Rectal smooth muscle tissue (tissue), 1 donor: ENCODE results near the gene ANO9.
A peak's percentile ranks its signal among the peaks of the same experiment; 100 is the strongest.
"Not testable (repeated sequence)": the region's sequence is repeated elsewhere in the genome, so short reads cannot be mapped to it uniquely, and the experiment has no call there.

Experiments
- H3K27ac ChIP-seq: one replicate; pipeline ENCODE4 v1.7.0; 2013; ENCODE audit warnings: low read depth, low read length, inconsistent platforms
- H3K27me3 ChIP-seq: one replicate; pipeline ENCODE4 v1.7.0; 2013; ENCODE audit warnings: low read length; ENCODE audit not compliant: control insufficient read depth, insufficient read depth
- H3K36me3 ChIP-seq: one replicate; pipeline ENCODE4 v1.7.0; 2013; ENCODE audit warnings: low read length; ENCODE audit not compliant: control insufficient read depth, insufficient read depth
- H3K4me1 ChIP-seq: one replicate; pipeline ENCODE4 v1.7.0; 2013; ENCODE audit warnings: low read length; ENCODE audit not compliant: control insufficient read depth, insufficient read depth
- H3K4me3 ChIP-seq: one replicate; pipeline ENCODE4 v1.7.0; 2013; ENCODE audit warnings: low read length
- H3K9ac ChIP-seq: one replicate; pipeline ENCODE4 v1.7.0; 2013; ENCODE audit warnings: low read length

ANO9 gene

DNA sequence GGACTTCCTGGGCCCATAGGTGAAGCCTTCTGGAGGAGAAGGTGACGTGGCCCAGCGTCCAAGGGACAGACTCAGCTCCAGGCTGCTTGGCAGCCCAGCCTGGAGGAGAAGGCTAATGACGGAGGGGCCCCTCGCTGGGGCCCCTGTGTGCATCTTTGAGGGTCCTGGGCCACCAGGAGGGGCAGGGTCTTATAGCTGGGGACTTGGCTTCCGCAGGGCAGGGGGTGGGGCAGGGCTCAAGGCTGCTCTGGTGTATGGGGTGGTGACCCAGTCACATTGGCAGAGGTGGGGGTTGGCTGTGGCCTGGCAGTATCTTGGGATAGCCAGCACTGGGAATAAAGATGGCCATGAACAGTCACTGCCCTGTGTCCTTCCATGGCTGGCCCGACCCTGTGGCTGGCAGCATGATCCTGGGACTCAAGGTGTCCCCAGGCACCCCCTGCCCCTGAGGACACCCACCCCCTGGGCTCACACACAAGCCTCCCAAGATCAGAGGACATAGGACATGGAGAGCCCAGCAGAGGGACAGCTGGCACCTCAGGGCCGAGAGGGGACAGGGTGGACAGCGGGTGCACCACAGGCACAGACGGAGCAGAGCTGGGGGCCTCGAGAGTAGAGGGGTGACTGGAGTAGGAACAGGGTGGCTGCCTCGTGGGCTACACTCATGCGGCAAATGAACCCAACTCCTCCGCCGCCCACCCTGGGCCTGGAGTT lies 37.1 kb downstream of the ANO9 start:
- H3K9ac ChIP-seq: no peak overlapping the region
- H3K36me3 ChIP-seq: no peaks in the 10 kb centered on the region
- H3K27ac ChIP-seq: no peak overlapping the region
- peaks cover 6% of the 10 kb centered on the region for H3K27me3 ChIP-seq
- no peak overlapping the region for H3K4me3 ChIP-seq
- peaks cover 4% of the 10 kb centered on the region for H3K4me1 ChIP-seq

DNA sequence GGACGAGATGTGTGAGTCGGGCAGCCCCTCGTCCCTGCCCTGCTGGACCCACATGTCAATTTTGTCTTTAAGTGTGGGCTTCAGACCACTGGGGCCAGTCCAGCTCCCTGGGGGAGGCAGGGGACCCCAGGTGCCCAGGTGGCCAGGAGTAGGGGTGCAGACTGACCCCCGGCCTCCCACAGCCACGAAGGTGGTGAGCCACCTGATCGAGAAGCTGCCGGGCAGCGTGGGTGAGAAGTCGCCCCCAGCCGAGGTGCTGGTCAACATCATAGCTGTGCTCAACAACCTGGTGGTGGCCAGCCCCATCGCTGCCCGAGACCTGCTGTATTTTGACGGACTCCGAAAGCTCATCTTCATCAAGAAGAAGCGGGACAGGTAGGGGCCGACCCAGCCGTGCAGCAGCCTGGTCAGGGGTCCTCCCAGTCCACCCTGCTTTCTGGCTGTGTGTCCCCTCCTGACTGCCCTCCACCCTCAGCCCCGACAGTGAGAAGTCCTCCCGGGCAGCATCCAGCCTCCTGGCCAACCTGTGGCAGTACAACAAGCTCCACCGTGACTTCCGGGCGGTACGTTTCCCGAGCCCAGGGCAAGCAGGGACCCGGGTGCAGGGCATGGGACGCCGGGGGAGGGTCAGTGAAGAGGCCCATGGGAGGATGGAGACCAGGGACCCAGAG lies 37.9 kb downstream of the ANO9 start:
- H3K27ac ChIP-seq: no peak overlapping the region
- H3K27me3 ChIP-seq: peaks cover 6% of the 10 kb centered on the region
- no peaks in the 10 kb centered on the region for H3K36me3 ChIP-seq
- H3K4me3 ChIP-seq: no peak overlapping the region
- H3K4me1 ChIP-seq: peaks cover 4% of the 10 kb centered on the region
- H3K9ac ChIP-seq: no peak overlapping the region

DNA sequence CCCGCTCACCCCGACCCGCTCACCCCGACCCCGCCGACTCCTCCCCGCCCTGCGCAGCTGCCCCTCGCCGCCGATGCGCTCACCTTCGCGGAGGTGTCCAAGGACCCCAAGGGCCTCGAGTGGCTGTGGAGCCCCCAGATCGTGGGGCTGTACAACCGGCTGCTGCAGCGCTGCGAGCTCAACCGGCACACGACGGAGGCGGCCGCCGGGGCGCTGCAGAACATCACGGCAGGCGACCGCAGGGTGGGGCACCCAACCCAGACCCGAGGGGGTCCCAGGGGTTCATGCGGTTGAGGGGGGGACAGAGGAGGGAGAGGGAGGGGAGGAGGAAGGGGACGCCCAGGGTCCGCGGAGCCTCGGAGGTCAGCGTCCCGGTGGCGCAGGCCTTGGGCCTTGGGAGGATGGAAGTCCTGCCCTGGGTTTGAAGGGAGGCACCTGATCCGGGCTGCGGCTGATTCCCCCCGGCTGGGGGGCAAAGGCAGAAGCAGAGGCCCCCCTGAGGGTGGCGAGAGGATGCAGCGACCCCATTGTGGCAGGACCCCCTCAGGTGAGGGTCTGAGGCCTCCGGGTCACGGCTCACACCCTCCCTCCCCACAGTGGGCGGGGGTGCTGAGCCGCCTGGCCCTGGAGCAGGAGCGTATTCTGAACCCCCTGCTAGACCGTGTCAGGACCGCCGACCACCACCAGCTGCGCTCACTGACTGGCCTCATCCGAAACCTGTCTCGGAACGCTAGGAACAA lies 38.6 kb downstream of the ANO9 start:
- Histone ChIP-seq H3K9ac (no peak overlapping the region), H3K4me3 (no peak overlapping the region), H3K27ac (no peak overlapping the region), H3K27me3 (peaks cover 7% of the 10 kb centered on the region), H3K4me1 (peaks cover 4% of the 10 kb centered on the region), H3K36me3 (no peaks in the 10 kb centered on the region)

DNA sequence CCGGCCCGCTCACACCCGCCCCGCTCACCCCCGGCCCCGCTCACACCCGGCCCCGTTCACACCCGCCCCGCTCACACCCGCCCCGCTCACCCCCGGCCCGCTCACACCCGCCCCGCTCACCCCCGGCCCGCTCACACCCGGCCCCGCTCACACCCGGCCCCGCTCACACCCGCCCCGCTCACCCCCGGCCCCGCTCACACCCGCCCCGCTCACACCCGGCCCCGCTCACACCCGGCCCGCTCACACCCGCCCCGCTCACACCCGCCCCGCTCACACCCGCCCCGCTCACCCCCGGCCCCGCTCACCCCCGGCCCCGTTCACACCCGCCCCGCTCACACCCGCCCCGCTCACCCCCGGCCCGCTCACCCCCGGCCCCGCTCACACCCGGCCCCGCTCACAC lies 40.6 kb downstream of the ANO9 start:
- H3K4me1 ChIP-seq, H3K9ac ChIP-seq, H3K4me3 ChIP-seq, H3K27ac ChIP-seq, H3K27me3 ChIP-seq, H3K36me3 ChIP-seq: not testable (repeated sequence)

DNA sequence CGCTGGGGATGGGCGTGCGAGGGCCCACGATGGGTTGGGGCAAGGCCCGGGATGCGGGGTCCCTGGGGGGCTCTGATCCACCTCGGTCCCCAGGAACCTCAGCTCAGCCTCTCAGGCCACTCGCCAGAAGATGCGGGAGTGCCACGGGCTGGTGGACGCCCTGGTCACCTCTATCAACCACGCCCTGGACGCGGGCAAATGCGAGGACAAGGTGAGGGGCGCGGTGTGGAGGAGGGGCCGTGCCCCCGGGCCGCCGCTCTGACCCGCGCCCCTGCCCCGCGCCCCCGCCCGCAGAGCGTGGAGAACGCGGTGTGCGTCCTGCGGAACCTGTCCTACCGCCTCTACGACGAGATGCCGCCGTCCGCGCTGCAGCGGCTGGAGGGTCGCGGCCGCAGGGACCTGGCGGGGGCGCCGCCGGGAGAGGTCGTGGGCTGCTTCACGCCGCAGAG lies 41.5 kb downstream of the ANO9 start:
- Histone ChIP-seq H3K4me3 (no peak overlapping the region), H3K4me1 (no peaks in the 10 kb centered on the region), H3K27me3 (peaks cover 7% of the 10 kb centered on the region), H3K9ac (no peak overlapping the region), H3K36me3 (no peaks in the 10 kb centered on the region), H3K27ac (no peak overlapping the region)

DNA sequence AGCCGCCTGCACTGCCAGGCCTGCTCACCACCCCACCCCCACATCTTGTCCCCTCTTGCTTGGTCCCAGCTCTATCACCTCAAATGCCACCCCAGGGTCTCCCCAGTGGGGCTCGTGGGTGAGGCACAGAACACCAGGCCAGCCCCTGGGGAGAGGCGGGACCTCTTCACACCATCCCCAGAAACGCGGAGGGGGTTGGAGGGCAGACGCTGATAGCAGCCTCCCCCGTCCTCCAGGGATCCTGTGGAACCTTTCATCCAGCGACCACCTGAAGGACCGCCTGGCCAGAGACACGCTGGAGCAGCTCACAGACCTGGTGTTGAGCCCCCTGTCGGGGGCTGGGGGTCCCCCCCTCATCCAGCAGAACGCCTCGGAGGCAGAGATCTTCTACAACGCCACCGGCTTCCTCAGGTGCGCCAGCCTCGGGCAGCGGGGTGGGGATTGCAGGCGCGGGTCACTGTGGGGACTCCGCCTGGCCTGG lies 42.0 kb downstream of the ANO9 start:
- no peak overlapping the region for H3K9ac ChIP-seq
- H3K27me3 ChIP-seq: peaks cover 7% of the 10 kb centered on the region
- no peaks in the 10 kb centered on the region for H3K4me1 ChIP-seq
- no peak overlapping the region for H3K27ac ChIP-seq
- no peaks in the 10 kb centered on the region for H3K36me3 ChIP-seq
- H3K4me3 ChIP-seq: no peak overlapping the region

DNA sequence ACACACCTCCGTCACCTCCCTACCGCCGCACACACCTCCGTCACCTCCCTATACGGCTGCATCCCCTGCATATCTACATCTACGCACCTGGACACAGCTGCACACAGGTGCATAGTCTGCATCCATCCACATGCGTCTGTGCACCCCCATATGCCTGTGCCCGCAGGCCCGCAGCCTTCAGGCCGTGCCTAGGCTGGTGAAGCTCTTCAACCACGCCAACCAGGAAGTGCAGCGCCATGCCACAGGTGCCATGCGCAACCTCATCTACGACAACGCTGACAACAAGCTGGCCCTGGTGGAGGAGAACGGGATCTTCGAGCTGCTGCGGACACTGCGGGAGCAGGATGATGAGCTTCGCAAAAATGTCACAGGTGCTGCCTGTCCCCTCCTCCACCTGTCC lies 43.0 kb downstream of the ANO9 start:
- no peak overlapping the region for H3K9ac ChIP-seq
- H3K4me3 ChIP-seq: no peak overlapping the region
- peaks cover 7% of the 10 kb centered on the region for H3K27me3 ChIP-seq
- H3K4me1 ChIP-seq: no peaks in the 10 kb centered on the region
- H3K36me3 ChIP-seq: no peaks in the 10 kb centered on the region
- no peak overlapping the region for H3K27ac ChIP-seq

DNA sequence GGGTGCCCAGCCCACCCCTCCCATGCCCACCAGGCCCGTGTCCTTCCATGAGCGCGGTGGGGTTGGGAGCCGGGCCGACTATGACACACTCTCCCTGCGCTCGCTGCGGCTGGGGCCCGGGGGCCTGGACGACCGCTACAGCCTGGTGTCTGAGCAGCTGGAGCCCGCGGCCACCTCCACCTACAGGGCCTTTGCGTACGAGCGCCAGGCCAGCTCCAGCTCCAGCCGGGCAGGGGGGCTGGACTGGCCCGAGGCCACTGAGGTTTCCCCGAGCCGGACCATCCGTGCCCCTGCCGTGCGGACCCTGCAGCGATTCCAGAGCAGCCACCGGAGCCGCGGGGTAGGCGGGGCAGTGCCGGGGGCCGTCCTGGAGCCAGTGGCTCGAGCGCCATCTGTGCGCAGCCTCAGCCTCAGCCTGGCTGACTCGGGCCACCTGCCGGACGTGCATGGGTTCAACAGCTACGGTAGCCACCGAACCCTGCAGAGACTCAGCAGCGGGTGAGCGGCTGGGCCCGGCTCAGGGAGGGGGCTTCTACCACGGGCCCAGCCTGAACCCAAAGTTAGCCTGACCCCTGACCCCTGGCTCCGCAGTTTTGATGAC lies 44.8 kb downstream of the ANO9 start:
- H3K4me1 ChIP-seq: no peaks in the 10 kb centered on the region
- peak overlapping the region; percentile 32 for H3K4me3 ChIP-seq
- no peak overlapping the region for H3K27ac ChIP-seq
- H3K27me3 ChIP-seq: peaks cover 7% of the 10 kb centered on the region
- H3K9ac ChIP-seq: no peak overlapping the region
- no peaks in the 10 kb centered on the region for H3K36me3 ChIP-seq

DNA sequence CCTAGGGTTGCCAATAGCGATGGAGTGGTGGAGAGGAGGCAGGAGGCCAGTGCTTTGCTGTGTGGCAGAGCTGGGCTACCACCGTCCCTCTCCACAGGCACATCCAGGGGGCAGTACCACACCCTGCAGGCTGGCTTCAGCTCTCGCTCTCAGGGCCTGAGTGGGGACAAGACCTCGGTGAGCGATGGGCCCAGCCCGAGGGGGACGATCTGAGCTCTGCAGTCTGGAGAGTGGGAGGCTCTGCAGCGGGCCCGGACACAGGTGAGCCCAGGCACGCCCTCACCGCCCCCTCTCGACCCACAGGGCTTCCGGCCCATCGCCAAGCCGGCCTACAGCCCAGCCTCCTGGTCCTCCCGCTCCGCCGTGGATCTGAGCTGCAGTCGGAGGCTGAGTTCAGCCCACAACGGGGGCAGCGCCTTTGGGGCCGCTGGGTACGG lies 45.3 kb downstream of the ANO9 start:
- Histone ChIP-seq H3K9ac (no peak overlapping the region), H3K4me3 (no peak overlapping the region)

DNA sequence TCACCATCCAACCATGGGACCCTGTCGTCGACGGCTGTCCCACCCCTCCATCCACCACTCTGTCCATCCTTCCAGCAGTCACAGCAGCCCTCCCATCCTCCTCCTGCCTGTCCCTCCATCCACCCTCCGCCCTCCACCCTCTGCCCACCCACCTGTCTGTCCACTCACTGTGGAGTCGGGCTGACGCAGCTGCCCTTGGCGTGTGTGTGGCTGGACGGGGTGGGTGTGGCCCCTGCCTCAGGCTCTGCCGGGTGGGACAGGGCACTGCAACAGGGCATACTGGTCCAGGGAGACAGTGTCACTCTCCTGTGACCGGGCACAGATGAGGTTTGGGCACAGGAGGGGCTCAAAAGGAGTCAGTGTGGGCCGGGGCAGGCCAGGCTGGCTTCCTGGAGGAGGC lies 45.9 kb downstream of the ANO9 start:
- no peaks in the 10 kb centered on the region for H3K4me1 ChIP-seq
- no peaks in the 10 kb centered on the region for H3K36me3 ChIP-seq
- H3K4me3 ChIP-seq: peak overlapping the region; percentile 41
- H3K9ac ChIP-seq: no peak overlapping the region
- peaks cover 7% of the 10 kb centered on the region for H3K27me3 ChIP-seq
- no peak overlapping the region for H3K27ac ChIP-seq

More for the DNA sequence above, 45.3 kb downstream of the ANO9 start:
- Histone ChIP-seq H3K27me3 (peaks cover 7% of the 10 kb centered on the region), H3K36me3 (no peaks in the 10 kb centered on the region), H3K4me1 (no peaks in the 10 kb centered on the region), H3K27ac (no peak overlapping the region)

DNA sequence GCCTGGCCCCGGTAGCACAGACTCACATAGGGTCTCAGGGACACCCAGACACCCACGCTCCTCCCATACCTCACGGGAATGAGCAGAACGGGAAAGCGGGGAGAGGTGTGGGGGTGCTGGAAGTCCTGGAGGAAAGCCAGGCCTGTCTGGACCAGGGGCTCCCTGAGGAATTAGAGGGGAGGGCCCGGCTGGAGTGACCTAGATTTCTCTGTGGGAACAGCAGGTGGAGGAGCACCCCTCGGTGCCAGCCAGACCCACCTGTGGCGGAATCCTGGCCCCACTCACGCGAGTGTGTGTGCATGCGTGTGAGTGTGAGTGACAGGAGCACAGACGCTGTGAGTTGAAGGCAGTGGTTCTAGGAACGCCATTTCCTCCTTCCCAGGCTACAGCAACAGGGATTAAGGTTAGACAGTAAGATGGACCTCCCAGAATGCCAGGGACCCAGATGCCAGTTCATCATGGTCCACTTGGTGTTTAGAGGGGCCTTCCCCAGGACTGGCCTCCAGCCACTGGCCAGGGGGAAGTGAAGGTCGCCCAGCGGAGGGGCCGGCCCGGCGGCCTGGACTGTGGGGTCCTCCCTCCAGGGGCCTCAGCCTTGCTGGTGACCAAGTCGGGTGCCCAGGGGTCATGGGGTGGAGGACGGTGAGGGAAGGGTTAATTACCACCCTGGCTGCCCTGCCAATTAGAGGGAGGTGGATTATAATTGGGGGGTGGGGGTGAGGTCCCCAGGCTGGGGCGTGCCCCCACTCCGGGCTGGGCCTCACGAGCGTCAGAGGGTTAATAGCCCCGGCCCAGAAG lies 46.8 kb downstream of the ANO9 start:
- H3K4me1 ChIP-seq: no peaks in the 10 kb centered on the region
- H3K36me3 ChIP-seq: no peaks in the 10 kb centered on the region
- H3K4me3 ChIP-seq: peak overlapping the region; percentile 41
- H3K27me3 ChIP-seq: peaks cover 6% of the 10 kb centered on the region
- H3K9ac ChIP-seq: peak overlapping the region; percentile 22
- no peak overlapping the region for H3K27ac ChIP-seq
